MM.1S (cell line): ENCODE measurements around the gene LRRC45.

Experiments
- DNase-seq: peaks from one replicate; pipeline ENCODE4 v3.0.0-alpha.2; 2015
- H2AFZ ChIP-seq: fragments of 300-600 bp; sonication (generic); 2 replicates; pipeline ENCODE4 v1.6.0; 2016; ENCODE audit warnings: antibody characterized with exemption, low read length
- H3F3A ChIP-seq: fragments of 300-600 bp; sonication (generic); 2 replicates; pipeline ENCODE4 v1.6.1; 2016; ENCODE audit warnings: mild to moderate bottlenecking, antibody characterized with exemption, low read length, moderate library complexity, mixed read lengths; ENCODE audit not compliant: insufficient read depth
- H3K27ac ChIP-seq: fragments of 300-600 bp; sonication (generic); 2 replicates; pipeline ENCODE4 v1.5.1; 2016; ENCODE audit warnings: mild to moderate bottlenecking, low read length
- H3K27me3 ChIP-seq: fragments of 300-600 bp; sonication (generic); replicated peaks from 2 replicates; pipeline ENCODE4 v1.6.0; 2016; ENCODE audit warnings: low read length; ENCODE audit not compliant: insufficient read depth
- H3K36me3 ChIP-seq: fragments of 300-600 bp; sonication (generic); replicated peaks from 2 replicates; pipeline ENCODE4 v1.6.1; 2016; ENCODE audit warnings: mild to moderate bottlenecking, low read length, mixed read lengths; ENCODE audit not compliant: insufficient read depth
- H3K4me1 ChIP-seq: fragments of 300-600 bp; sonication (generic); 2 replicates; pipeline ENCODE4 v1.6.1; 2016; ENCODE audit warnings: low read length, mixed read lengths
- H3K4me2 ChIP-seq: fragments of 300-600 bp; sonication (generic); 2 replicates; pipeline ENCODE4 v1.6.0; 2016; ENCODE audit warnings: low read depth, low read length
- H3K4me3 ChIP-seq: fragments of 300-600 bp; sonication (generic); 2 replicates; pipeline ENCODE4 v1.5.1; 2016; ENCODE audit warnings: low read length, mixed read lengths
- H3K79me2 ChIP-seq: fragments of 300-600 bp; sonication (generic); 2 replicates; pipeline ENCODE4 v1.6.1; 2016; ENCODE audit warnings: mixed run types, low read length, mixed read lengths
- H3K9ac ChIP-seq: fragments of 300-600 bp; sonication (generic); 2 replicates; pipeline ENCODE4 v1.6.1; 2016; ENCODE audit warnings: low read length, mixed read lengths
- H3K9me2 ChIP-seq: fragments of 300-600 bp; sonication (generic); replicated peaks from 2 replicates; pipeline ENCODE4 v1.6.1; 2016; ENCODE audit warnings: mild to moderate bottlenecking, low read length, mixed read lengths; ENCODE audit not compliant: insufficient read depth
- H3K9me3 ChIP-seq: fragments of 300-600 bp; sonication (generic); replicated peaks from 2 replicates; pipeline ENCODE4 v1.6.1; 2016; ENCODE audit warnings: mild to moderate bottlenecking, low read length, mixed read lengths; ENCODE audit not compliant: insufficient read depth
- H4K20me1 ChIP-seq: fragments of 300-600 bp; sonication (generic); 2 replicates; pipeline ENCODE4 v1.6.1; 2016; ENCODE audit warnings: mild to moderate bottlenecking, low read length, moderate library complexity, mixed read lengths; ENCODE audit not compliant: insufficient read depth
- CTCF ChIP-seq: fragments of 300-600 bp; sonication (generic); IDR thresholded peaks from 2 replicates; pipeline ENCODE4 v1.5.1; 2016; ENCODE audit warnings: antibody characterized with exemption, low read length, mixed read lengths
- EZH2 ChIP-seq: fragments of 300-600 bp; sonication (generic); optimal IDR thresholded peaks from 2 replicates; pipeline ENCODE3; 2017; ENCODE audit warnings: low read depth, mild to moderate bottlenecking, antibody characterized with exemption, low read length, mixed read lengths
- EZH2phosphoT487 ChIP-seq: fragments of 300-600 bp; sonication (generic); IDR thresholded peaks from 2 replicates; pipeline ENCODE4 v1.6.1; 2018; ENCODE audit warnings: antibody characterized with exemption, low read length

The LRRC45 gene

GRCh38 chr17:82047379-82047778, 24.3 kb downstream of the LRRC45 start:
- Histone ChIP-seq H3K79me2 (peaks cover 8% of the 10 kb centered on the region), H4K20me1 (no peaks in the 10 kb centered on the region), H3K4me3 (no peak overlapping the region), H2AFZ (no peak overlapping the region), H3K4me1 (no peaks in the 10 kb centered on the region), H3K9ac (no peak overlapping the region), H3K9me2 (no peaks in the 10 kb centered on the region), H3K36me3 (no peaks in the 10 kb centered on the region; the same call in 1 of the 2 replicates), H3K9me3 (no peaks in the 10 kb centered on the region), H3K27ac (no peak overlapping the region), H3F3A (no peaks in the 10 kb centered on the region), H3K27me3 (no peaks in the 10 kb centered on the region), H3K4me2 (no peak overlapping the region)
- DNase-seq, result no peak
- TF ChIP-seq EZH2phosphoT487, result no peak
- no peak for TF ChIP-seq CTCF
- no peak for TF ChIP-seq EZH2

GRCh38 chr17:82047914-82048570, 24.9 kb downstream of the LRRC45 start:
- no peak for TF ChIP-seq EZH2phosphoT487
- TF ChIP-seq CTCF, result no peak
- TF ChIP-seq EZH2, result no peak
- no peaks in the 10 kb centered on the region; the same call in 1 of the 2 replicates for H3K36me3 ChIP-seq
- H4K20me1 ChIP-seq, result no peaks in the 10 kb centered on the region
- no peak overlapping the region for H3K9ac ChIP-seq
- H3K4me3 ChIP-seq, result no peak overlapping the region
- peaks cover 5% of the 10 kb centered on the region; the same call in 1 of the 2 replicates for H3K4me1 ChIP-seq
- H2AFZ ChIP-seq, result no peak overlapping the region
- peaks cover 14% of the 10 kb centered on the region for H3K79me2 ChIP-seq
- DNase-seq, result no peak
- H3K27ac ChIP-seq, result no peak overlapping the region
- no peaks in the 10 kb centered on the region for H3K9me2 ChIP-seq
- no peaks in the 10 kb centered on the region for H3K9me3 ChIP-seq
- no peaks in the 10 kb centered on the region for H3K27me3 ChIP-seq
- H3K4me2 ChIP-seq, result no peak overlapping the region
- H3F3A ChIP-seq, result no peaks in the 10 kb centered on the region

- no peak overlapping the region for H3K27ac ChIP-seq
Observed at GRCh38 chr17:82048571-82048971, 25.5 kb downstream of the LRRC45 start.

More at GRCh38 chr17:82048571-82048971, 25.5 kb downstream of the LRRC45 start:
- H3K79me2 ChIP-seq, result peaks cover 19% of the 10 kb centered on the region
- H3K9me2 ChIP-seq, result no peaks in the 10 kb centered on the region
- H4K20me1 ChIP-seq, result no peaks in the 10 kb centered on the region
- H3K36me3 ChIP-seq, result no peaks in the 10 kb centered on the region; the same call in 1 of the 2 replicates
- peaks cover 7% of the 10 kb centered on the region; the same call in 1 of the 2 replicates for H3K4me1 ChIP-seq
- H3K27me3 ChIP-seq, result no peaks in the 10 kb centered on the region
- H3F3A ChIP-seq, result no peaks in the 10 kb centered on the region
- no peak for TF ChIP-seq CTCF
- no peak for TF ChIP-seq EZH2phosphoT487
- TF ChIP-seq EZH2, result no peak
- no peak for DNase-seq
- no peak overlapping the region for H3K9ac ChIP-seq
- no peak overlapping the region for H3K4me2 ChIP-seq
- no peak overlapping the region for H2AFZ ChIP-seq
- no peaks in the 10 kb centered on the region for H3K9me3 ChIP-seq
- no peak overlapping the region for H3K4me3 ChIP-seq
